Thyroid gland (tissue), 4 donors: Measurements from ENCODE around the gene REN. TPM values are rescaled to one million over a fixed set of nuclear protein-coding genes. Genes with fewer than 3 reads are reported as not detected.

Experiments used
- DNase-seq, 2 donors: peaks; one replicate each; pipeline ENCODE4 v3.0.0-alpha.2; 2019
- H3K27ac ChIP-seq, 3 donors: fragments of 200-600 bp; sonication (generic); 1 replicate in 2 of 3; 2 replicates in 1 of 3; pipeline ENCODE4 v1.5.1; 2016 to 2019; ENCODE audit warnings: mild to moderate bottlenecking in 1 of 3, moderate library complexity in 1 of 3
- H3K27me3 ChIP-seq: fragments of 200-600 bp; sonication (generic); one replicate; pipeline ENCODE4 v1.5.1; 2019
- H3K36me3 ChIP-seq, 2 donors: fragments of 200-600 bp; sonication (generic); one replicate each; pipeline ENCODE4 v1.5.1; 2016 to 2019
- H3K4me1 ChIP-seq, 2 donors: fragments of 200-600 bp; sonication (generic); one replicate each; pipeline ENCODE4 v1.5.1; 2017 to 2019
- H3K4me3 ChIP-seq, 3 donors: fragments of 200-600 bp; sonication (generic); replicated peaks in 1 of 3; 1 replicate in 2 of 3; 2 replicates in 1 of 3; pipeline ENCODE4 v1.5.1; 2016; ENCODE audit warnings: mild to moderate bottlenecking in 1 of 3
- H3K9me3 ChIP-seq: fragments of 200-600 bp; sonication (generic); one replicate; pipeline ENCODE4 v1.5.1; 2017
- CTCF ChIP-seq, 6 experiments: fragments of 200-600 bp in 3 of 6; fragments of 450-650 bp in 3 of 6; sonication (generic) in 3 of 6; IDR thresholded peaks; one replicate each; pipeline ENCODE4 v1.5.1; 2016 to 2019; ENCODE audit warnings: antibody characterized with exemption in 6 of 6, mild to moderate bottlenecking in 2 of 6, inconsistent platforms in 1 of 6, moderate library complexity in 1 of 6
- POLR2A ChIP-seq, 2 donors: fragments of 450-650 bp; IDR thresholded peaks; one replicate each; pipeline ENCODE4 v1.6.1; 2017; ENCODE audit warnings: antibody characterized with exemption in 2 of 2, mild to moderate bottlenecking in 2 of 2, moderate library complexity in 1 of 2
- WGBS, 2 donors: methylation state at CpG; one replicate each; pipeline ENCODE4 v1.1.5; 2017; 5-methylcytosine and 5-hydroxymethylcytosine counted together
- intact Hi-C: fragments of 100-400 bp; cut with DNase I; formaldehyde crosslinking; loops from one replicate; pipeline ENCODE4 v1.15.1; 2023
- total RNA-seq, 4 donors: library from RNA; depleted of rRNA; stranded (reverse); fragments of >200 nt; gene quantifications; one replicate each; pipeline ENCODE4 v1.2.3, GENCODE V29; 2016

Gene REN
- total RNA-seq, 4 donors from 2014 or later, result not detected

GRCh38 chr1:204116539-204116938 lies 49.6 kb downstream of the REN start:
- Histone ChIP-seq H3K27me3 (no peaks in the 10 kb centered on the region), H3K9me3 (no peaks in the 10 kb centered on the region), H3K4me1 (peaks cover 0 to 13% of the 10 kb centered on the region in 2 donors), H3K36me3 (peaks cover 13 to 17% of the 10 kb centered on the region in 2 donors), H3K4me3 (no peak overlapping the region), H3K27ac (no peak overlapping the region)
- intact Hi-C loops, result no loop called here
- DNase-seq, result no peak
- WGBS, 2 donors, result 91 to 92% methylated on average over 4 of the region's 4 CpGs
- TF ChIP-seq POLR2A (IDR thresholded peaks at IDR 0.05), result no peak

GRCh38 chr1:204115116-204115515 lies 51.0 kb downstream of the REN start:
- peaks cover 13 to 17% of the 10 kb centered on the region in 2 donors for H3K36me3 ChIP-seq
- no peaks in the 10 kb centered on the region for H3K27me3 ChIP-seq

GRCh38 chr1:204114606-204115005 lies 51.5 kb downstream of the REN start:
- TF ChIP-seq POLR2A (IDR thresholded peaks at IDR 0.05) (no peak), CTCF (IDR thresholded peaks at IDR 0.05) (no peak)
- 86 to 95% methylated on average over 4 of the region's 4 CpGs for WGBS, 2 donors

More at GRCh38 chr1:204115116-204115515, 51.0 kb downstream of the REN start:
- H3K4me3 ChIP-seq, result no peak overlapping the region
- H3K9me3 ChIP-seq, result no peaks in the 10 kb centered on the region
- 89 to 90% methylated on average over 4 of the region's 4 CpGs for WGBS, 2 donors
- no peak overlapping the region for H3K27ac ChIP-seq
- no peak for DNase-seq
- TF ChIP-seq POLR2A (IDR thresholded peaks at IDR 0.05) (no peak), CTCF (IDR thresholded peaks at IDR 0.05) (no peak)
- H3K4me1 ChIP-seq, result peaks cover 0 to 13% of the 10 kb centered on the region in 2 donors
- intact Hi-C loops, result no loop called here

GRCh38 chr1:204113896-204114295 lies 52.2 kb downstream of the REN start:
- H3K27me3 ChIP-seq, result no peaks in the 10 kb centered on the region
- DNase-seq, result no peak
- H3K4me1 ChIP-seq, result peaks cover 1 to 18% of the 10 kb centered on the region in 2 donors
- no peak overlapping the region for H3K4me3 ChIP-seq
- intact Hi-C loops, result no loop called here
- no peak for TF ChIP-seq CTCF (IDR thresholded peaks at IDR 0.05)
- TF ChIP-seq POLR2A (IDR thresholded peaks at IDR 0.05), result no peak
- no peaks in the 10 kb centered on the region for H3K9me3 ChIP-seq
- H3K27ac ChIP-seq, result no peak overlapping the region
- 79 to 88% methylated on average over 1 of the region's 1 CpG for whole genome bisulfite sequencing, 2 donors
- H3K36me3 ChIP-seq, result peaks cover 13 to 17% of the 10 kb centered on the region in 2 donors

More at GRCh38 chr1:204114606-204115005, 51.5 kb downstream of the REN start:
- Histone ChIP-seq H3K27ac (no peak overlapping the region), H3K4me1 (peaks cover 0 to 13% of the 10 kb centered on the region in 2 donors), H3K27me3 (no peaks in the 10 kb centered on the region), H3K4me3 (no peak overlapping the region), H3K36me3 (peaks cover 13 to 17% of the 10 kb centered on the region in 2 donors), H3K9me3 (no peaks in the 10 kb centered on the region)
- intact Hi-C loops, result no loop called here
- no peak for DNase-seq

GRCh38 chr1:204112876-204113730 lies 53.0 kb downstream of the REN start:
- no peaks in the 10 kb centered on the region for H3K27me3 ChIP-seq
- peaks cover 12 to 13% of the 10 kb centered on the region in 2 donors for H3K36me3 ChIP-seq
- no peak overlapping the region for H3K27ac ChIP-seq
- intact Hi-C loops, result no loop called here
- peaks cover 9 to 25% of the 10 kb centered on the region in 2 donors for H3K4me1 ChIP-seq
- DNase-seq, result no peak
- H3K4me3 ChIP-seq, result no peak overlapping the region
- TF ChIP-seq CTCF (IDR thresholded peaks at IDR 0.05) (no peak), POLR2A (IDR thresholded peaks at IDR 0.05) (no peak)
- H3K9me3 ChIP-seq, result no peaks in the 10 kb centered on the region
- WGBS, 2 donors, result 85 to 88% methylated on average over 6 to 11 of the region's 11 CpGs
